Measurements from ENCODE around the gene STXBP6.

Gene STXBP6

DNA sequence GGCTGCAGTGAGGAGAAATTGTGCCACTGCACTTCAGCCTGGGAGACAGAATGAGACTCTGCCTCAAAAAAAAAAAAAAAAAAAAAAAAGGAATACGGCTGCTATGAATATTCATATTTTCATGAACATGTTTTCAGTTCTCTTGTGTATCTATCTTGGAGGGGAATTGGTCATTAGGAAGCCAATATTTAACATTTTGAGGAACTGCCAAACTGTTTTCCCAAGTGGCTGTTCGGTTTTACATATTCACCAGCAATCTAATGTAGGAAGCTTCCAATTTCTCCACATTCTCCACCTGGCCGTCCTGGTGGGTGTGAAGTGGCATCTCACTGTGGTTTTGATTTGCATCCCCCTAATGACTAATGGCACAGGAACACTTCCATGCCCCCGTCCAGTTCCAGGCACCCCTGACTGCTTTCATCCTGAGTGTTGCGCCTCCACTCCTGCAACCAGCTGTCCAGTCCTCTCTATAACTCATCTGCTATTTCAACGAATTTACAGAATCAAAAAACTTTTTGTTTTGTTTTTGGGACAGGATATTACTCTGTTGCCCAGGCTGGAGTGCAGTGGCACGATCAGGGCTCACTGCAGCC is 5.7 kb downstream of the STXBP6 start:
- Histone ChIP-seq H3K4me1 (no peaks in the 10 kb centered on the region), H3K4me3 (no peak overlapping the region), H3K27me3 (ENCODE audit: low read depth) (no peaks in the 10 kb centered on the region), H3K9me3 (peaks cover 4% of the 10 kb centered on the region; the same call in 1 of the 2 replicates), H3K36me3 (replicated peaks) (no peaks in the 10 kb centered on the region)
- DNase-seq (ENCODE audit: low spot score in 2 of 2): no peak
- in situ Hi-C loops (cut with MboI; ENCODE audit: low sequenced_read_pairs): no loop called here

GRCh38 chr14:25042362-25043299 is 7.3 kb downstream of the STXBP6 start:
- no peaks in the 10 kb centered on the region for H3K27me3 ChIP-seq (ENCODE audit: low read depth)
- DNase-seq (ENCODE audit: low spot score in 2 of 2): no peak
- H3K4me3 ChIP-seq: no peak overlapping the region
- in situ Hi-C loops (cut with MboI; ENCODE audit: low sequenced_read_pairs): no loop called here
- no peaks in the 10 kb centered on the region for H3K36me3 ChIP-seq (replicated peaks)
- no peaks in the 10 kb centered on the region for H3K4me1 ChIP-seq
- H3K9me3 ChIP-seq: peaks cover 4% of the 10 kb centered on the region; the same call in 1 of the 2 replicates

DNA sequence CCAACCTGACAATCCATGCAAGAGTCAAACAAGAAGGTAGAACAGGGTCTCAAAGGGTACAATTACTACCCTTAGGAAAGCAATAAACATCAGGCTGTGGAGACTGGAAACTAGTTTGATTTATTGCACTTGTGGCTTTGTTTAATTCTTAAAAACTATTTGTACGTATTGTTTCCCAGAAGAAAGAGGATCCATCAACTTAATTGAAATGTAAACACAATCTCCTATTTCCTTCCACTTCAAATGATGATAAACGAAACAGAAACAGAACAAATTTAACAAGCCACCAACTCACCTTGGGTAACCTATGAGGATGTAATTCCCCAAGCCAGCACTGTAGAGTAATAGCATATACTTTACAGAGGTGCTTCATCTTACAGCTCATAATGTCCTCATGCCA is 8.0 kb downstream of the STXBP6 start:
- no peaks in the 10 kb centered on the region for H3K4me1 ChIP-seq
- H3K27me3 ChIP-seq (ENCODE audit: low read depth): no peaks in the 10 kb centered on the region
- in situ Hi-C loops (cut with MboI; ENCODE audit: low sequenced_read_pairs): no loop called here
- DNase-seq (ENCODE audit: low spot score in 2 of 2): no peak
- H3K36me3 ChIP-seq (replicated peaks): no peaks in the 10 kb centered on the region
- peaks cover 4% of the 10 kb centered on the region; the same call in 1 of the 2 replicates for H3K9me3 ChIP-seq
- no peak overlapping the region for H3K4me3 ChIP-seq

DNA sequence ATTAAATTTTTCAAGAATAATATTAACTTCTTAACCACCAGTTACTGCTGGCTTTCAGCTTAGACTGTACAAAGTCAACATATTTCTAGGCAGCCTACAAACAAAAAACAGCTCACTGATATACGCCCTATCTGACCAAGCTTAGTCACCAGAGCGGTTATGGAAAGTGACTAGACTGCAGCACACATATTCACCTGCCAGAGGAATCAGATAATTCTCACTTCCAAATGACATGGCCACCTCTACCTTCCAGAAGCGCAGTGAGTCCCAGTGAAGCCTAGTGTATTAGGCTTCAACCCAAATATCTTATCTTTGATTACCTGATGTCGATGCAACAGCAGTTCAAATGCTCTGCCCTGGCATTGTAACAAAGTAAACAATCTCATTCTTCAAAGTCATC is 8.5 kb downstream of the STXBP6 start:
- in situ Hi-C loops (cut with MboI; ENCODE audit: low sequenced_read_pairs): no loop called here
- DNase-seq (ENCODE audit: low spot score in 2 of 2): no peak

DNA sequence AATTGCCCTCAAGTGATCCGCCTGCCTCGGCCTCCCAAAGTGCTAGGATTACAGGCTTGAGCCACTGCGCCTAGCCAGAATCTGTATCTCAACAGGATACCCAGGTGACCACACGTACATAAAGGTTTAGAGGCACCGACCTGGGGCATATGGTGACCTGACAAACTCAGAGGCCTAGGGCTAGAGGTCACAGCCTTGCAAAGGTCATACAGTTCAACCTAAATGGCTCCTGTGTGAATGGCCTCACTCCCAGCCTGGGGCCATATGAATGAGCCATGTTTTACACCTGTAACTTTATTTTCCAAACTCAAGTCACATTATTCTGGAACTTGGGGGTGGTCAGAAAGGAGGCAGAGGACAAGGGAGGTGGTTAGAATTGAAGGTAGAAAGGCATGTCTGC is 10.0 kb downstream of the STXBP6 start:
- no peaks in the 10 kb centered on the region for H3K27me3 ChIP-seq (ENCODE audit: low read depth)
- in situ Hi-C loops (cut with MboI; ENCODE audit: low sequenced_read_pairs): no loop called here
- no peaks in the 10 kb centered on the region for H3K36me3 ChIP-seq (replicated peaks)
- no peaks in the 10 kb centered on the region for H3K4me1 ChIP-seq
- peaks cover 4% of the 10 kb centered on the region; the same call in 1 of the 2 replicates for H3K9me3 ChIP-seq
- H3K4me3 ChIP-seq: no peak overlapping the region
- no peak for DNase-seq (ENCODE audit: low spot score in 2 of 2)

More for the DNA sequence above, 8.5 kb downstream of the STXBP6 start:
- Histone ChIP-seq H3K36me3 (replicated peaks) (no peaks in the 10 kb centered on the region), H3K27me3 (ENCODE audit: low read depth) (no peaks in the 10 kb centered on the region), H3K4me3 (no peak overlapping the region), H3K4me1 (no peaks in the 10 kb centered on the region), H3K9me3 (peaks cover 4% of the 10 kb centered on the region; the same call in 1 of the 2 replicates)

- DNase-seq (ENCODE audit: low spot score in 2 of 2): no peak
- no peaks in the 10 kb centered on the region for H3K36me3 ChIP-seq (replicated peaks)
- no peaks in the 10 kb centered on the region for H3K27me3 ChIP-seq (ENCODE audit: low read depth)
- in situ Hi-C loops (cut with MboI; ENCODE audit: low sequenced_read_pairs): no loop called here
- no peak overlapping the region for H3K4me3 ChIP-seq
- no peaks in the 10 kb centered on the region for H3K4me1 ChIP-seq
- H3K9me3 ChIP-seq: peaks cover 4% of the 10 kb centered on the region; the same call in 1 of the 2 replicates
Observed at GRCh38 chr14:25038044-25038668, 11.8 kb downstream of the STXBP6 start.

GRCh38 chr14:25037032-25037431 is 12.9 kb downstream of the STXBP6 start:
- in situ Hi-C loops (cut with MboI; ENCODE audit: low sequenced_read_pairs): no loop called here
- peaks cover 4% of the 10 kb centered on the region; the same call in 1 of the 2 replicates for H3K9me3 ChIP-seq
- DNase-seq (ENCODE audit: low spot score in 2 of 2): no peak

DNA sequence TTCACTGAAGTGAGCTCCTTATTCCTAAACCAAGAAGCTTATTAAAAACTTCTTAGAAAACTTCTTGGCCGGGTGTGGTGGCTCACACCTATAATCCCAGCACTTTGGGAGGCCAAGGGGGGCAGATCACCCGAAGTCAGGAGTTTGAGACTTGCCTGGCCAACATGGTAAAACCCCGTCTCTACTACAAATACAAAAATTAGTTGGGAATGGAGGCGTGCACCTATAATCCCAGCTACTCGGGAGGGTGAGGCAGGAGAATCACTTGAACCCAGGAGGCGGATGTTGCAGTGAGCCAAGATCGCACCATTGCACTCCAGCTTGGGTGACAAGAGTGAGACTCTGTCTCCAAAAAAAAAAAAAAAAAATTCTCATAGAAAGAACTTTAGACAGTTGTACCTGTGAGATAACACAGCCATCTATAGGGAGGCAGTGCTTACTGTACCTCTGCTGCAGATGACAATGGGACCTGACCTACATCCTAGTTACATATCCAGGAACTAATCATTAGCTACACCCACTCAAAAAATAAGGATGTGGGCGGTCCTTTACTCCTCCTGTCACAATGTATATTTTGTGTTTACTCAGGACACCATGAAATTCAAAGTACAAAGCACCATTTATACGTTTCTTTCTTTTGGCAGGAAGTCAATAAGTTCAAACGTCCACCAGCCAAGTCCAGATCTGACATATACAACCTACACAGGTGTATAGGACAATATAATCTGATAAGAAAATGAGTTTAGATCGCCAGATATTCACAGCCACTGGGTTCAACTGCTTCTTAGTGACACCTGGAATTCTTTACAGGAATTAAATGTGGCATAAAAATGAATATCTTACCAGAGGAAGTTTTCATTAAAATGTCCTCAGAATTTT is 14.9 kb downstream of the STXBP6 start:
- DNase-seq (ENCODE audit: low spot score in 2 of 2): no peak
- H3K4me3 ChIP-seq: no peak overlapping the region
- peaks cover 4% of the 10 kb centered on the region; the same call in 1 of the 2 replicates for H3K9me3 ChIP-seq
- no peaks in the 10 kb centered on the region for H3K4me1 ChIP-seq
- H3K36me3 ChIP-seq (replicated peaks): no peaks in the 10 kb centered on the region
- in situ Hi-C loops (cut with MboI; ENCODE audit: low sequenced_read_pairs): no loop called here
- no peaks in the 10 kb centered on the region for H3K27me3 ChIP-seq (ENCODE audit: low read depth)

More at GRCh38 chr14:25037032-25037431, 12.9 kb downstream of the STXBP6 start:
- Histone ChIP-seq H3K4me3 (no peak overlapping the region), H3K4me1 (no peaks in the 10 kb centered on the region), H3K36me3 (replicated peaks) (no peaks in the 10 kb centered on the region), H3K27me3 (ENCODE audit: low read depth) (no peaks in the 10 kb centered on the region)

DNA sequence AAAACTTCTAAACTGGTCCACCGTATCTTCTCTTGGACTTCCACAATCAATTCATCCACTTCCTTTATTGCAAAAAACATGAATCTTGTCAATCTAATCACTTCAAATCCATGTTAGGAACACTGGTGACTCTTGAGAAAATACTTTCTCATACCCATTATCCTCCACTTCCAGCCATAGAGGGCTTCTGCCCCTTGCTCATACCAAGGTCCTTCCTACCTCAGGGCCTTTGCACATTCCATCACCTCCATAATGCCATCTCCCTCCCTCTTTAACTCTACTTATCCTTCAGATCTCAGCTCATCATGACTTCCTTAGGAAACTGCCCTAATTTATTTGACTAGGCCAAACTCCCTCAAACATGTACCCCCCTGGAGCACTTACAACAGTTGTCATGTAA is 16.6 kb downstream of the STXBP6 start:
- H3K27me3 ChIP-seq (ENCODE audit: low read depth): no peaks in the 10 kb centered on the region
- in situ Hi-C loops (cut with MboI; ENCODE audit: low sequenced_read_pairs): no loop called here

DNA sequence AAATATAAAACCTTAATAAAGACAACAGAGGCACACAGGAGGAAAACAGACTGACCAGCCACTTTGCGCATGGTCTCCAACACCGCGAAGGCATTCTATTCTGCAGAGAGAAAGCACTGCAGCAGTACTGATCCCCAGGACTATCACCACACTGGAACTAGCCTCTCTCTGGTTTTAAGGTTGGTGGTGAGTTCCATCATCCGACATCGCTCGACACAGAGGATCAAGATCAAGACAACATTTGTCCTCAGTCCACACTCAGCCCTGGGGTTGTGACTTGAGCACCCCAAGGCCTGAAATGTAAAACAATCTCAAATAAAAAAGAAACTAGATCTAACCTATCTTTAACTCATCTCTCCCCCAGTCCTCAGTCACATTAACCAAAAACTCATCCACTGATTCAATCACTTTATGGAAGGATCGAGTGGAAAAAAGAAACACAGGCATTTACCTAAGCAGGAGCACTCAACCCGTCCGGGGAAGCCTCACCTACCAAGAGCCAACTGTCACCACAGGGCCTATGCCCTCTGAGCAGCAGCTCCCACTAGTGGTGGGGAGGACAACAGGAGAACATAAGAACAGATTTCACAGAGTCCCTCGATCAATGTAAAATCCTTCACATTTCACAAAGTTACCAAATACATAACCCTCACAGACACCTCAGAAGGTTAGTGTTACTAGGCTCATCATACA is 17.7 kb downstream of the STXBP6 start:
- H3K36me3 ChIP-seq (replicated peaks): no peaks in the 10 kb centered on the region
- no peaks in the 10 kb centered on the region for H3K27me3 ChIP-seq (ENCODE audit: low read depth)
- no peaks in the 10 kb centered on the region for H3K4me1 ChIP-seq
- 0 out of 2 replicates have a peak, but pooled peaks cover 4% of the 10 kb centered on the region for H3K9me3 ChIP-seq
- H3K4me3 ChIP-seq: no peak overlapping the region
- DNase-seq (ENCODE audit: low spot score in 2 of 2): no peak
- in situ Hi-C loops (cut with MboI; ENCODE audit: low sequenced_read_pairs): no loop called here

More for the DNA sequence above, 16.6 kb downstream of the STXBP6 start:
- H3K4me1 ChIP-seq: no peaks in the 10 kb centered on the region
- no peaks in the 10 kb centered on the region for H3K36me3 ChIP-seq (replicated peaks)
- H3K4me3 ChIP-seq: no peak overlapping the region
- DNase-seq (ENCODE audit: low spot score in 2 of 2): no peak
- 0 out of 2 replicates have a peak, but pooled peaks cover 4% of the 10 kb centered on the region for H3K9me3 ChIP-seq

DNA sequence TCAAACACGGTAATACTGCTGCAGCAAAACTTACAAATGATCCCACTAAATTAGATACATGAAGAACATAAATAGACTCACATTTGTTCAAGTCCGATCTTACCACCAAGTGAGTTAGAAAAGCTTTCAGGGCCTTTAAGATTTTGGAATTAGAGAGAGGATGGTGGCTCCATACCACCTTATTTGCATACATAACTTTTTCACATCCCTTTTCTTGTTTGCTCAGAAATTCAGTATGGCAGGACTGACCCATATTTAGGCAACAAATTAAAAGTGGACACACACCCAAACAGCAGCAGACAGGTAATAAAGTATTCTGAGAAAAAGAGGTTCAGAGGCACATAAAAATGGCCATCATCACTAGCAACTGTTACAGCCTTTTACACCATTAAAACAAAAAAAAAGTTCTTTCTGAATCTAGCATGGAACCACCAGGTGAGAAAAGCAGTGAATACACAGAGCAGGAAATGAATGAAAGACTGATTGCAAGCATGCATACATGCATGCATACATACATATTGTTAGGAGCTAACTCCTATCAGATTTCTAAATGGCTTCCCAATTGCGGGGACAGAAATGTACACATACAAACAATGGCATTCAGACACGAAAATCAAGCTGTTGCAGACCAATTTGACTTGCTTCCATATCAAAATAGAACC is 23.3 kb downstream of the STXBP6 start:
- DNase-seq (ENCODE audit: low spot score in 2 of 2): no peak

GRCh38 chr14:25019892-25020291 is 30.1 kb downstream of the STXBP6 start:
- in situ Hi-C loops (cut with MboI; ENCODE audit: low sequenced_read_pairs): no loop called here
- Histone ChIP-seq H3K9me3 (no peaks in the 10 kb centered on the region; the same call in 1 of the 2 replicates), H3K4me1 (no peaks in the 10 kb centered on the region), H3K4me3 (no peak overlapping the region), H3K36me3 (replicated peaks) (no peaks in the 10 kb centered on the region), H3K27me3 (ENCODE audit: low read depth) (no peaks in the 10 kb centered on the region)
- no peak for DNase-seq (ENCODE audit: low spot score in 2 of 2)

More for the DNA sequence above, 23.3 kb downstream of the STXBP6 start:
- Histone ChIP-seq H3K27me3 (ENCODE audit: low read depth) (no peaks in the 10 kb centered on the region), H3K4me1 (no peaks in the 10 kb centered on the region), H3K36me3 (replicated peaks) (no peaks in the 10 kb centered on the region), H3K9me3 (peaks cover 4% of the 10 kb centered on the region; the same call in 1 of the 2 replicates), H3K4me3 (no peak overlapping the region)
- in situ Hi-C loops (cut with MboI; ENCODE audit: low sequenced_read_pairs): no loop called here
